HepG2 (cell line): ENCODE measurements around the gene ARHGAP15. TPM values are rescaled to one million over a fixed set of nuclear protein-coding genes. Genes with fewer than 3 reads are reported as not detected.

ENCODE experiments used
- ATAC-seq: fragments of 200-7000 bp; cut with Tn5 transposase; 3 replicates; pipeline ENCODE4 v1.9.1; 2020; ENCODE audit warnings: mild to moderate bottlenecking, moderate library complexity
- BruUV-seq: library from RNA; stranded (reverse); fragments of 400-500 nt; replicated peaks from 2 replicates; lab custom pipeline; 2021; lab: Mats Ljungman, UMichigan
- CTCF ChIA-PET: fragments of 300-600 bp; formaldehyde crosslinking; extraction: SDS; loops from one replicate; lab custom pipeline; 2021; ENCODE audit warnings: low total read pairs, inconsistent platforms, low intra/inter-chr PET ratio; lab: Yijun Ruan, JAX
- POLR2A ChIA-PET: fragments of 350-600 bp; sonication (Branson Sonifier 250); formaldehyde crosslinking; loops from one replicate; lab custom pipeline; 2020; ENCODE audit warnings: antibody characterized with exemption, inconsistent platforms; lab: Yijun Ruan, JAX
- DNase-seq: peaks from one replicate; pipeline ENCODE4 v3.0.0-alpha.2; 2015; ENCODE audit warnings: low spot score
- FAIRE-seq: peaks from 3 replicates; lab custom pipeline; 2011; peaks lifted over from hg19 to GRCh38; lab: Jason Lieb, UNC
- H2AFZ ChIP-seq: one replicate; pipeline ENCODE4 v1.6.1; 2011; ENCODE audit warnings: low read length, inconsistent platforms
- H3K27ac ChIP-seq: fragments of 300-600 bp; 3 replicates; pipeline ENCODE4 v1.8.0; 2011; ENCODE audit warnings: mixed run types, mild to moderate bottlenecking, mixed read lengths, low read length, inconsistent platforms; ENCODE audit not compliant: insufficient read depth; ENCODE audit errors: extremely low read length
- H3K27me3 ChIP-seq, 2 experiments: fragments of 200-600 bp in 1 of 2; 2 replicates in 1 of 2; 3 replicates in 1 of 2; pipeline versions ENCODE4 v1.6.0 to v1.8.0; 2011; ENCODE audit warnings: low read length in 2 of 2, mild to moderate bottlenecking in 2 of 2, moderate library complexity in 2 of 2, inconsistent platforms in 1 of 2; ENCODE audit not compliant: insufficient read depth in 2 of 2, control insufficient read depth in 1 of 2
- H3K36me3 ChIP-seq, 2 experiments: fragments of 200-600 bp in 1 of 2; replicated peaks in 1 of 2; 2 replicates in 1 of 2; 3 replicates in 1 of 2; pipeline versions ENCODE4 v1.5.1 to v1.8.0; 2011; ENCODE audit warnings: low read length in 2 of 2, inconsistent platforms in 1 of 2; ENCODE audit not compliant: insufficient read depth in 2 of 2, control insufficient read depth in 1 of 2
- H3K4me1 ChIP-seq: 2 replicates; pipeline ENCODE4 v1.5.1; 2012; ENCODE audit warnings: low read length, inconsistent platforms; ENCODE audit not compliant: insufficient read depth
- H3K4me2 ChIP-seq: 2 replicates; pipeline ENCODE4 v1.6.0; 2011; ENCODE audit warnings: low read depth, low read length, inconsistent platforms
- H3K4me3 ChIP-seq, 3 experiments: fragments of 200-600 bp in 1 of 3; sonication (generic), shearing (Covaris generic) in 1 of 3; replicated peaks in 1 of 3; 2 replicates each; pipeline ENCODE4 v1.5.1; 2011 to 2016; ENCODE audit warnings: low read length in 3 of 3, inconsistent platforms in 2 of 3, low read depth in 2 of 3, mild to moderate bottlenecking in 2 of 3, control low read depth in 1 of 3, mixed read lengths in 1 of 3; ENCODE audit not compliant: insufficient read depth in 1 of 3
- H3K79me2 ChIP-seq: one replicate; pipeline ENCODE4 v1.6.1; 2011; ENCODE audit warnings: low read length, inconsistent platforms; ENCODE audit not compliant: insufficient read depth
- H3K9ac ChIP-seq: 2 replicates; pipeline ENCODE4 v1.6.0; 2011; ENCODE audit warnings: mild to moderate bottlenecking, low read depth, low read length, inconsistent platforms; ENCODE audit not compliant: insufficient read depth
- H3K9me3 ChIP-seq: 2 replicates; pipeline ENCODE4 v1.5.1; 2012; ENCODE audit warnings: mild to moderate bottlenecking, low read length
- H4K20me1 ChIP-seq: 2 replicates; pipeline ENCODE4 v1.6.0; 2011; ENCODE audit warnings: inconsistent platforms, mild to moderate bottlenecking, low read length, moderate library complexity; ENCODE audit not compliant: insufficient read depth
- FOXA3 ChIP-seq: IDR thresholded peaks from 2 replicates; pipeline ENCODE4 v1.6.1; 2016; ENCODE audit warnings: missing genetic modification reagents, missing compliant biosample characterization
- KDM1A ChIP-seq: IDR thresholded peaks from 2 replicates; pipeline ENCODE4 v1.6.1; 2016; ENCODE audit warnings: missing compliant biosample characterization
- MAZ ChIP-seq, 2 experiments: sonication (generic) in 1 of 2; formaldehyde crosslinking in 1 of 2; IDR thresholded peaks; 2 replicates each; pipeline versions ENCODE4 v1.5.0 to v1.6.1; 2012 to 2020; ENCODE audit warnings: low read depth in 2 of 2, mild to moderate bottlenecking in 2 of 2, borderline replicate concordance in 1 of 2, improper control_type of control experiment in 1 of 2, low read length in 1 of 2, missing genetic modification reagents in 1 of 2, moderate library complexity in 1 of 2
- SOX5 ChIP-seq: IDR thresholded peaks from 2 replicates; pipeline ENCODE4 v1.6.1; 2016; ENCODE audit warnings: borderline replicate concordance
- ZBTB3 ChIP-seq: sonication (generic); formaldehyde crosslinking; IDR thresholded peaks from 2 replicates; pipeline ENCODE4 v1.4.0; 2020; ENCODE audit warnings: low read depth, mild to moderate bottlenecking, moderate library complexity, missing genetic modification reagents, borderline replicate concordance
- ZNF235 ChIP-seq: sonication (generic); formaldehyde crosslinking; IDR thresholded peaks from 2 replicates; pipeline ENCODE4 v1.8.1; 2023; ENCODE audit warnings: mild to moderate bottlenecking, missing genetic modification reagents, borderline replicate concordance
- ZNF335 ChIP-seq: sonication (generic); formaldehyde crosslinking; IDR thresholded peaks from 2 replicates; pipeline ENCODE4 v1.4.0; 2020; ENCODE audit warnings: missing genetic modification reagents
- ZNF549 ChIP-seq: sonication (generic); formaldehyde crosslinking; IDR thresholded peaks from 2 replicates; pipeline ENCODE4 v1.5.0; 2020; ENCODE audit warnings: missing genetic modification reagents
- ZNF556 ChIP-seq: sonication (generic); formaldehyde crosslinking; IDR thresholded peaks from 2 replicates; pipeline ENCODE4 v1.4.0; 2020; ENCODE audit warnings: mild to moderate bottlenecking, missing genetic modification reagents, borderline replicate concordance
- ZNF816 ChIP-seq: sonication (generic); formaldehyde crosslinking; IDR thresholded peaks from 2 replicates; pipeline ENCODE4 v1.8.0; 2022; ENCODE audit warnings: missing genetic modification reagents, mild to moderate bottlenecking, borderline replicate concordance
- in situ Hi-C: cut with HindIII; loops from 2 replicates; pipeline ENCODE4 v1.10.0; 2017; ENCODE audit warnings: low pct_unique_long_range_greater_than_20kb; ENCODE audit not compliant: extremely low pct_ligation_motif_present
- intact Hi-C: fragments of 100-400 bp; cut with micrococcal nuclease; formaldehyde crosslinking; loops from one replicate; pipeline ENCODE4 v1.10.0; 2022; ENCODE audit not compliant: unreplicated experiment
- polyA plus RNA-seq, 8 experiments: library from polyadenylated mRNA; depleted of rRNA in 3 of 8; stranded (reverse) in 7 of 8; unstranded in 1 of 8; fragments of >200 nt; fragmentation: Illumina TruSeq in 4 of 8; extraction: Trizol in 4 of 8; gene quantifications; 2 replicates each; pipeline versions ENCODE4 v1.2.1 to v1.2.3, GENCODE V29; 2011 to 2016; ENCODE audit warnings: low read depth in 4 of 8, missing spikeins in 1 of 8, mixed read lengths in 1 of 8; ENCODE audit not compliant: insufficient read depth in 1 of 8
- total RNA-seq, 5 experiments: library from RNA; depleted of rRNA; stranded (reverse); fragments of >200 nt; fragmentation: Illumina TruSeq; extraction: Trizol; gene quantifications; 2 replicates each; pipeline ENCODE4 v1.2.3, GENCODE V29; 2016; ENCODE audit warnings: low read depth in 1 of 5
- TF ChIP-seq, protein P1 (sequence below): sonication (generic); formaldehyde crosslinking; IDR thresholded peaks from 2 replicates; pipeline ENCODE4 v1.4.0; 2020; ENCODE audit warnings: missing genetic modification reagents
- TF ChIP-seq, protein P2 (sequence below): IDR thresholded peaks from 2 replicates; pipeline ENCODE4 v1.6.1; 2016; ENCODE audit warnings: low read depth, missing genetic modification reagents, missing compliant biosample characterization
- TF ChIP-seq, protein P3 (sequence below): IDR thresholded peaks from 2 replicates; pipeline ENCODE4 v1.6.1; 2016; ENCODE audit warnings: low read depth

Gene ARHGAP15
- total and polyA plus RNA-seq, 2 of the 13 experiments (the other 11 are each of a cell fraction or from before 2014, with no cell fraction given): 0.04 TPM; not detected in 1

DNA sequence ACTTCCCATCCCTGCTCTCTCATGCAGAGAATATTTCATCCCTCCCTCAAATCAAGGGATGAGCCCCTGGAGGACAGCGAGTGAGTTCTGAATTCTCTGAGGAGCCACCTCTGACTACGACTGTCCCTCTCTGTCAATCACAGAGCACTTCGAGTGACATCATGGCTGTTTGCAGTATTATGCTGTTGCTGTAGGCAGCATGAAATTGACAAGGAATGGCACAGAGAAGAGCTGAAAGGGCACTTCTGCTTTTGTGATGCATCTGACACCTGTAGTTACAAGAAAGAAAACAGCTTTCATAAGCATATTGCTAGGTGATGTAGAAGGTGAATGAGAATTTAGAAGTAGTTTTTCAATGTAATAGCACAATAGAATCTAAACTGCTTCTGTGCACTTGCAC, 166.9 kb downstream of the ARHGAP15 start (continued):
- TF ChIP-seq, protein P1, sequence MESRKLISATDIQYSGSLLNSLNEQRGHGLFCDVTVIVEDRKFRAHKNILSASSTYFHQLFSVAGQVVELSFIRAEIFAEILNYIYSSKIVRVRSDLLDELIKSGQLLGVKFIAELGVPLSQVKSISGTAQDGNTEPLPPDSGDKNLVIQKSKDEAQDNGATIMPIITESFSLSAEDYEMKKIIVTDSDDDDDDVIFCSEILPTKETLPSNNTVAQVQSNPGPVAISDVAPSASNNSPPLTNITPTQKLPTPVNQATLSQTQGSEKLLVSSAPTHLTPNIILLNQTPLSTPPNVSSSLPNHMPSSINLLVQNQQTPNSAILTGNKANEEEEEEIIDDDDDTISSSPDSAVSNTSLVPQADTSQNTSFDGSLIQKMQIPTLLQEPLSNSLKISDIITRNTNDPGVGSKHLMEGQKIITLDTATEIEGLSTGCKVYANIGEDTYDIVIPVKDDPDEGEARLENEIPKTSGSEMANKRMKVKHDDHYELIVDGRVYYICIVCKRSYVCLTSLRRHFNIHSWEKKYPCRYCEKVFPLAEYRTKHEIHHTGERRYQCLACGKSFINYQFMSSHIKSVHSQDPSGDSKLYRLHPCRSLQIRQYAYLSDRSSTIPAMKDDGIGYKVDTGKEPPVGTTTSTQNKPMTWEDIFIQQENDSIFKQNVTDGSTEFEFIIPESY (CRISPR knock-in tag): no peak

DNA sequence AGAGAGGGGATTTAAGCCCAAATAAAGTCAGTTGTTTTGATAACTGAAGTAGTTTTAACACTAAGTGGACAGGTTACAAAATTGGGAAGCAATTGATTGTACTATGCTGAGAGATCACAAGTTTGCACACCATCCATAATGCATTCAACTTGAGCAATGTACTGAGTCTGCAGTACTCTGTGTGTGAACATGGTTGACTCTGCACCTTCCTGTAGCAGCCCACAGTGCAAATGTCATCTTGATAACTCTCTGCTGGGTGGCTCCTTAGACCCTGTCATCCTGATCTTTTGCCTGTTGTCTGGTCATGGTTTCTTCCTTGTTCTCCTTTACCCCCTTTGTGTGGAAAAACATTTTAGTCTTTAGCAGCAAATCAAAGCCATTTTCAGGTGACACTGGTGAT, 168.0 kb downstream of the ARHGAP15 start:
- Histone ChIP-seq H3K27ac (no peak overlapping the region), H3K9ac (no peak overlapping the region), H3K4me2 (no peak overlapping the region), H3K9me3 (no peaks in the 10 kb centered on the region), H3K4me3 (no peak overlapping the region), H4K20me1 (no peaks in the 10 kb centered on the region), H3K36me3 (no peaks in the 10 kb centered on the region), H3K27me3 (no peaks in the 10 kb centered on the region), H3K4me1 (peaks cover 10% of the 10 kb centered on the region), H3K79me2 (no peaks in the 10 kb centered on the region), H2AFZ (no peak overlapping the region)
- ATAC-seq: peak; percentile 43; the same call in 1 of the 3 replicates
- DNase-seq: no peak
- TF ChIP-seq ZNF235 (CRISPR knock-in tag): no peak
- TF ChIP-seq FOXA3 (CRISPR knock-in tag): no peak
- TF ChIP-seq ZNF556: no peak
- TF ChIP-seq MAZ (IDR thresholded peaks at IDR 0.05; ENCODE audit: borderline replicate concordance, low read depth, low read length): no peak
- TF ChIP-seq MAZ (CRISPR knock-in tag; IDR thresholded peaks at IDR 0.05; ENCODE audit: low read depth): no peak
- TF ChIP-seq, protein P2, sequence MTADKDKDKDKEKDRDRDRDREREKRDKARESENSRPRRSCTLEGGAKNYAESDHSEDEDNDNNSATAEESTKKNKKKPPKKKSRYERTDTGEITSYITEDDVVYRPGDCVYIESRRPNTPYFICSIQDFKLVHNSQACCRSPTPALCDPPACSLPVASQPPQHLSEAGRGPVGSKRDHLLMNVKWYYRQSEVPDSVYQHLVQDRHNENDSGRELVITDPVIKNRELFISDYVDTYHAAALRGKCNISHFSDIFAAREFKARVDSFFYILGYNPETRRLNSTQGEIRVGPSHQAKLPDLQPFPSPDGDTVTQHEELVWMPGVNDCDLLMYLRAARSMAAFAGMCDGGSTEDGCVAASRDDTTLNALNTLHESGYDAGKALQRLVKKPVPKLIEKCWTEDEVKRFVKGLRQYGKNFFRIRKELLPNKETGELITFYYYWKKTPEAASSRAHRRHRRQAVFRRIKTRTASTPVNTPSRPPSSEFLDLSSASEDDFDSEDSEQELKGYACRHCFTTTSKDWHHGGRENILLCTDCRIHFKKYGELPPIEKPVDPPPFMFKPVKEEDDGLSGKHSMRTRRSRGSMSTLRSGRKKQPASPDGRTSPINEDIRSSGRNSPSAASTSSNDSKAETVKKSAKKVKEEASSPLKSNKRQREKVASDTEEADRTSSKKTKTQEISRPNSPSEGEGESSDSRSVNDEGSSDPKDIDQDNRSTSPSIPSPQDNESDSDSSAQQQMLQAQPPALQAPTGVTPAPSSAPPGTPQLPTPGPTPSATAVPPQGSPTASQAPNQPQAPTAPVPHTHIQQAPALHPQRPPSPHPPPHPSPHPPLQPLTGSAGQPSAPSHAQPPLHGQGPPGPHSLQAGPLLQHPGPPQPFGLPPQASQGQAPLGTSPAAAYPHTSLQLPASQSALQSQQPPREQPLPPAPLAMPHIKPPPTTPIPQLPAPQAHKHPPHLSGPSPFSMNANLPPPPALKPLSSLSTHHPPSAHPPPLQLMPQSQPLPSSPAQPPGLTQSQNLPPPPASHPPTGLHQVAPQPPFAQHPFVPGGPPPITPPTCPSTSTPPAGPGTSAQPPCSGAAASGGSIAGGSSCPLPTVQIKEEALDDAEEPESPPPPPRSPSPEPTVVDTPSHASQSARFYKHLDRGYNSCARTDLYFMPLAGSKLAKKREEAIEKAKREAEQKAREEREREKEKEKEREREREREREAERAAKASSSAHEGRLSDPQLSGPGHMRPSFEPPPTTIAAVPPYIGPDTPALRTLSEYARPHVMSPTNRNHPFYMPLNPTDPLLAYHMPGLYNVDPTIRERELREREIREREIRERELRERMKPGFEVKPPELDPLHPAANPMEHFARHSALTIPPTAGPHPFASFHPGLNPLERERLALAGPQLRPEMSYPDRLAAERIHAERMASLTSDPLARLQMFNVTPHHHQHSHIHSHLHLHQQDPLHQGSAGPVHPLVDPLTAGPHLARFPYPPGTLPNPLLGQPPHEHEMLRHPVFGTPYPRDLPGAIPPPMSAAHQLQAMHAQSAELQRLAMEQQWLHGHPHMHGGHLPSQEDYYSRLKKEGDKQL (CRISPR knock-in tag): no peak
- TF ChIP-seq KDM1A (CRISPR knock-in tag): no peak
- no peak for TF ChIP-seq ZNF335 (CRISPR knock-in tag)
- TF ChIP-seq ZNF549 (CRISPR knock-in tag): no peak
- no peak for TF ChIP-seq ZNF816
- TF ChIP-seq, protein P3, sequence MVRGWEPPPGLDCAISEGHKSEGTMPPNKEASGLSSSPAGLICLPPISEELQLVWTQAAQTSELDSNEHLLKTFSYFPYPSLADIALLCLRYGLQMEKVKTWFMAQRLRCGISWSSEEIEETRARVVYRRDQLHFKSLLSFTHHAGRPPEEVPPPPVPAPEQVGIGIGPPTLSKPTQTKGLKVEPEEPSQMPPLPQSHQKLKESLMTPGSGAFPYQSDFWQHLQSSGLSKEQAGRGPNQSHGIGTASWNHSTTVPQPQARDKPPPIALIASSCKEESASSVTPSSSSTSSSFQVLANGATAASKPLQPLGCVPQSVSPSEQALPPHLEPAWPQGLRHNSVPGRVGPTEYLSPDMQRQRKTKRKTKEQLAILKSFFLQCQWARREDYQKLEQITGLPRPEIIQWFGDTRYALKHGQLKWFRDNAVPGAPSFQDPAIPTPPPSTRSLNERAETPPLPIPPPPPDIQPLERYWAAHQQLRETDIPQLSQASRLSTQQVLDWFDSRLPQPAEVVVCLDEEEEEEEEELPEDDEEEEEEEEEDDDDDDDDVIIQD: no peak
- no peak for TF ChIP-seq ZBTB3
- TF ChIP-seq SOX5 (CRISPR knock-in tag): no peak
- ChIA-PET POLR2A (no interaction called here), CTCF (no interaction called here)
- intact Hi-C loops: no loop called here
- in situ Hi-C loops: no loop called here
- no TSS peak for BruUV-seq
- no peak for FAIRE-seq
